HCT116 (cell line): ENCODE results near the gene CBLIF.

Experiments
- CTCF ChIP-seq, 3 experiments: fragments of 200-600 bp in 1 of 3; sonication (generic) in 1 of 3; IDR thresholded peaks in 2 of 3; conservative IDR thresholded peaks in 1 of 3; 2 replicates each; pipeline ENCODE4 v1.5.1; 2012 to 2017; ENCODE audit warnings: low read depth in 2 of 3, low read length in 2 of 3, antibody characterized with exemption in 1 of 3, borderline replicate concordance in 1 of 3, control low read depth in 1 of 3, mild to moderate bottlenecking in 1 of 3, mixed read lengths in 1 of 3, mixed run types in 1 of 3, moderate library complexity in 1 of 3; ENCODE audit not compliant: insufficient read depth in 1 of 3
- EGR1 ChIP-seq: IDR thresholded peaks from 2 replicates; pipeline ENCODE4 v1.6.1; 2012; ENCODE audit warnings: low read depth
- EZH2 ChIP-seq: fragments of 200-600 bp; sonication (generic); IDR thresholded peaks from 2 replicates; pipeline ENCODE4 v1.6.1; 2017; ENCODE audit warnings: antibody characterized with exemption, mixed run types
- EZH2phosphoT487 ChIP-seq: fragments of 200-600 bp; IDR thresholded peaks from 2 replicates; pipeline ENCODE4 v1.6.1; 2018; ENCODE audit warnings: antibody characterized with exemption, borderline replicate concordance
- MAX ChIP-seq: IDR thresholded peaks from 2 replicates; pipeline ENCODE4 v1.6.1; 2012
- POLR2A ChIP-seq: IDR thresholded peaks from 2 replicates; pipeline ENCODE4 v1.7.0; 2011; ENCODE audit warnings: borderline replicate concordance; ENCODE audit not compliant: insufficient read depth, insufficient read length; ENCODE audit errors: extremely low read depth
- POLR2AphosphoS5 ChIP-seq: IDR thresholded peaks from 2 replicates; pipeline ENCODE4 v1.6.1; 2011; ENCODE audit warnings: mild to moderate bottlenecking, low read depth, low read length, moderate library complexity
- REST ChIP-seq: IDR thresholded peaks from 2 replicates; pipeline ENCODE4 v1.6.1; 2012; ENCODE audit warnings: low read depth
- YY1 ChIP-seq: IDR thresholded peaks from 2 replicates; pipeline ENCODE4 v1.6.1; 2011; ENCODE audit warnings: low read length, low read depth, moderate library complexity, mild to moderate bottlenecking; ENCODE audit not compliant: insufficient replicate concordance; ENCODE audit errors: extremely low read depth
- ZBTB33 ChIP-seq: IDR thresholded peaks from 2 replicates; pipeline ENCODE4 v1.6.1; 2011; ENCODE audit warnings: mild to moderate bottlenecking, low read length, moderate library complexity; ENCODE audit not compliant: insufficient replicate concordance; ENCODE audit errors: extremely low read depth
- ZNF274 ChIP-seq: fragments of 200-500 bp; sonication (Bioruptor generic); IDR thresholded peaks from 2 replicates; pipeline ENCODE4 v1.6.1; 2014; ENCODE audit warnings: mild to moderate bottlenecking, low read depth, low read length, inconsistent platforms

GRCh38 chr11:59794417-59794816 lies 50.9 kb downstream of the CBLIF start:
- TF ChIP-seq CTCF (IDR thresholded peaks at IDR 0.05 in 2 of 3, conservative IDR thresholded peaks at IDR 0.05 in 1 of 3; ENCODE audit: borderline replicate concordance in 1 of 3, insufficient read depth in 1 of 3, low read depth in 2 of 3, low read length in 2 of 3) (no peak), MAX (no peak), ZNF274 (no peak), EZH2 (no peak), ZBTB33 (no peak), POLR2AphosphoS5 (no peak), REST (no peak), EGR1 (no peak), POLR2A (no peak), EZH2phosphoT487 (no peak), YY1 (no peak)
